Spleen (tissue), 11 donors: Measurements from ENCODE around the gene ATAD5. TPM values are rescaled to one million over a fixed set of nuclear protein-coding genes. Genes with fewer than 3 reads are reported as not detected.
"Not testable (repeated sequence)": the region's sequence is repeated elsewhere in the genome, so short reads cannot be mapped to it uniquely, and the experiment has no call there.

Experiments
- DNase-seq: peaks from one replicate; pipeline ENCODE4 v3.0.0-alpha.2; 2020
- H3K27ac ChIP-seq, 8 donors: fragments of 200-600 bp; sonication (generic) in 7 of 8; 1 replicate in 4 of 8; 2 replicates in 4 of 8; pipeline versions ENCODE4 v1.5.0 to v1.8.0; 2016 to 2021; ENCODE audit warnings: inconsistent platforms in 4 of 8, mild to moderate bottlenecking in 4 of 8, moderate library complexity in 1 of 8
- H3K27me3 ChIP-seq, 7 donors: fragments of 200-600 bp; sonication (generic) in 6 of 7; replicated peaks in 1 of 7; 1 replicate in 4 of 7; 2 replicates in 3 of 7; pipeline versions ENCODE4 v1.5.0 to v1.8.0; 2016 to 2021; ENCODE audit warnings: inconsistent platforms in 3 of 7, mild to moderate bottlenecking in 1 of 7
- H3K36me3 ChIP-seq, 6 donors: fragments of 200-600 bp; sonication (generic) in 5 of 6; 1 replicate in 4 of 6; 2 replicates in 2 of 6; pipeline versions ENCODE4 v1.5.0 to v1.8.0; 2016 to 2021; ENCODE audit warnings: inconsistent platforms in 2 of 6
- H3K4me1 ChIP-seq, 6 donors: fragments of 200-600 bp; sonication (generic) in 5 of 6; 1 replicate in 3 of 6; 2 replicates in 3 of 6; pipeline versions ENCODE4 v1.5.0 to v1.8.0; 2016 to 2021; ENCODE audit warnings: inconsistent platforms in 3 of 6
- H3K4me3 ChIP-seq, 8 donors: fragments of 200-600 bp; sonication (generic) in 7 of 8; 1 replicate in 4 of 8; 2 replicates in 4 of 8; pipeline versions ENCODE4 v1.5.0 to v1.8.0; 2016 to 2021; ENCODE audit warnings: inconsistent platforms in 4 of 8, mild to moderate bottlenecking in 4 of 8, moderate library complexity in 2 of 8
- H3K9me3 ChIP-seq, 8 donors: fragments of 200-600 bp; sonication (generic) in 7 of 8; 1 replicate in 4 of 8; 2 replicates in 4 of 8; pipeline versions ENCODE4 v1.5.0 to v1.8.0; 2016 to 2021; ENCODE audit warnings: inconsistent platforms in 4 of 8
- POLR2A ChIP-seq, 3 donors: fragments of 450-650 bp; IDR thresholded peaks; one replicate each; pipeline ENCODE4 v1.5.1; 2017; ENCODE audit warnings: antibody characterized with exemption in 3 of 3, mild to moderate bottlenecking in 1 of 3
- POLR2AphosphoS5 ChIP-seq, 3 donors: sonication (generic); formaldehyde crosslinking; IDR thresholded peaks; one replicate each; pipeline ENCODE4 v1.5.1; 2017; ENCODE audit warnings: antibody characterized with exemption in 3 of 3
- WGBS, 5 donors: extraction: QIAGEN DNeasy Blood & Tissue Kit in 3 of 5; methylation state at CpG; one replicate each; pipeline versions ENCODE4 v1.1.5 to v1.1.7; 2013 to 2018; 5-methylcytosine and 5-hydroxymethylcytosine counted together
- intact Hi-C: fragments of 100-400 bp; cut with DNase I; formaldehyde crosslinking; loops from one replicate; pipeline ENCODE4 v1.15.0; 2023; ENCODE audit warnings: low total_unique reads
- polyA plus RNA-seq, 3 donors: library from polyadenylated mRNA; stranded (reverse); fragments of 200-250 nt; gene quantifications; one replicate each; pipeline ENCODE4 v1.2.1, GENCODE V29; 2013
- total RNA-seq, 7 donors: library from RNA; depleted of rRNA in 3 of 7; stranded (reverse); fragments of >200 nt in 3 of 7; fragmentation: NEBNext Ultra II Directional in 4 of 7; extraction: Animal tissue kit (Norgen Biotek cat#: 25700) in 4 of 7; gene quantifications; one replicate each; pipeline versions ENCODE4 v1.1.0 to v1.2.1, GENCODE V29; 2016 to 2021
- TF ChIP-seq, protein P1 (sequence below), 11 experiments: fragments of 200-600 bp in 7 of 11; fragments of 450-650 bp in 4 of 11; sonication (generic) in 4 of 11; IDR thresholded peaks in 8 of 11; conservative IDR thresholded peaks in 3 of 11; 1 replicate in 7 of 11; 2 replicates in 4 of 11; pipeline versions ENCODE4 v1.4.0 to v1.8.0; 2016 to 2021; ENCODE audit warnings: antibody characterized with exemption in 11 of 11, inconsistent platforms in 4 of 11, mild to moderate bottlenecking in 1 of 11
- donor health status: healthy with polysubstance abuse.
- donor health status: DM: no; HTN: no; CAD: no; lungs with moderate emphysema.
- donor health status: DM: no; HTN: no; CAD: no.
- donor health status: Bipolar disorder and iron deficiency.
- donor health status: healthy.
- donor health status: DM: no; HTN: no; CAD: no.
- donor health status: DM: yes; HTN: yes; CAD: no.

ATAD5 gene
- total and polyA plus RNA-seq, 10 donors: 0.61 to 7.4 (median 4.0) TPM

DNA sequence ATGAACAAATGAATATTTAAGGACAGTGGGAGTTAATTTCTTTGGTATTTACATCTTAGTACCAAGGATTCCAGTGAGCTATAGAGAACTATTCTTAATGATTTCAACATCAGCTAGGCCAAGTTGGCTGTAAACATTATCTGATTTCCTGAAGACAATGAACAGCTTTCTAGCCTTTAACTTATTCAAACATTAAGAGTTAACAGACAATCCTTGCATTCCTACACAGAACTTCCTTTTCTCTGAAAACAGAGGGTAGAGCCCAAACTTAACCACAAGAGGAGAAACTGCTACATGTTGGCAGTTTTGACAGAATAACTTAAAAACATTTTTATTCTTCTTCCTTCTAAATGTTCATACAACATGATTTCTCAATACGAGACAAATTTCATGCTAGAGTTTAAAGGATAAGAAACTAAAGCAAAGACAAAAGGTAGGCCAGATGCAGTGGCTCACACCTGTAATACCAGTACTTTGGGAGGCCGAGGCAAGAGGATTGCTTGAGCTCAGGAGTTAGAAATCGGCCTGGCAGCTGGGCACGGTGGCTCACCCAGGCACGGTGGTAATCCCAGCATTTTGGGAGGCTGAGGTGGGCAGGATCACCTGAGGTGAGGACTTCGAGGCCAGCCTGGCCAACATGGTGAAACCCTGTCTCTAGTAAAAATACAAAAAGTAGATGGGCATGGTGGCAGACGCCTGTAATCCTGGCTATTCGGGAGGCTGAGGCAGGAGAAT is 11.6 kb upstream of the ATAD5 start:
- intact Hi-C loops: no loop called here
- Histone ChIP-seq H3K36me3 (peaks cover 0 to 24% (median 0%) of the 10 kb centered on the region in 6 donors), H3K27me3 (no peaks in the 10 kb centered on the region), H3K27ac (peak overlapping the region in 7 of 8 donors; percentile 9 to 97 (median 94)), H3K9me3 (no peaks in the 10 kb centered on the region), H3K4me3 (peak overlapping the region in 2 of 8 donors; percentile 2 to 46), H3K4me1 (peaks cover 35 to 93% (median 84%) of the 10 kb centered on the region in 6 donors)
- TF ChIP-seq POLR2A (IDR thresholded peaks at IDR 0.05) (no peak), POLR2AphosphoS5 (IDR thresholded peaks at IDR 0.05) (no peak)
- TF ChIP-seq, protein P1, sequence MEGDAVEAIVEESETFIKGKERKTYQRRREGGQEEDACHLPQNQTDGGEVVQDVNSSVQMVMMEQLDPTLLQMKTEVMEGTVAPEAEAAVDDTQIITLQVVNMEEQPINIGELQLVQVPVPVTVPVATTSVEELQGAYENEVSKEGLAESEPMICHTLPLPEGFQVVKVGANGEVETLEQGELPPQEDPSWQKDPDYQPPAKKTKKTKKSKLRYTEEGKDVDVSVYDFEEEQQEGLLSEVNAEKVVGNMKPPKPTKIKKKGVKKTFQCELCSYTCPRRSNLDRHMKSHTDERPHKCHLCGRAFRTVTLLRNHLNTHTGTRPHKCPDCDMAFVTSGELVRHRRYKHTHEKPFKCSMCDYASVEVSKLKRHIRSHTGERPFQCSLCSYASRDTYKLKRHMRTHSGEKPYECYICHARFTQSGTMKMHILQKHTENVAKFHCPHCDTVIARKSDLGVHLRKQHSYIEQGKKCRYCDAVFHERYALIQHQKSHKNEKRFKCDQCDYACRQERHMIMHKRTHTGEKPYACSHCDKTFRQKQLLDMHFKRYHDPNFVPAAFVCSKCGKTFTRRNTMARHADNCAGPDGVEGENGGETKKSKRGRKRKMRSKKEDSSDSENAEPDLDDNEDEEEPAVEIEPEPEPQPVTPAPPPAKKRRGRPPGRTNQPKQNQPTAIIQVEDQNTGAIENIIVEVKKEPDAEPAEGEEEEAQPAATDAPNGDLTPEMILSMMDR (IDR thresholded peaks at IDR 0.05 in 8 of 11, conservative IDR thresholded peaks at IDR 0.05 in 3 of 11): no peak
- WGBS, 5 donors: 43 to 68% (median 46%) methylated on average over 8 of the region's 8 CpGs
- peak; percentile 68 for DNase-seq

DNA sequence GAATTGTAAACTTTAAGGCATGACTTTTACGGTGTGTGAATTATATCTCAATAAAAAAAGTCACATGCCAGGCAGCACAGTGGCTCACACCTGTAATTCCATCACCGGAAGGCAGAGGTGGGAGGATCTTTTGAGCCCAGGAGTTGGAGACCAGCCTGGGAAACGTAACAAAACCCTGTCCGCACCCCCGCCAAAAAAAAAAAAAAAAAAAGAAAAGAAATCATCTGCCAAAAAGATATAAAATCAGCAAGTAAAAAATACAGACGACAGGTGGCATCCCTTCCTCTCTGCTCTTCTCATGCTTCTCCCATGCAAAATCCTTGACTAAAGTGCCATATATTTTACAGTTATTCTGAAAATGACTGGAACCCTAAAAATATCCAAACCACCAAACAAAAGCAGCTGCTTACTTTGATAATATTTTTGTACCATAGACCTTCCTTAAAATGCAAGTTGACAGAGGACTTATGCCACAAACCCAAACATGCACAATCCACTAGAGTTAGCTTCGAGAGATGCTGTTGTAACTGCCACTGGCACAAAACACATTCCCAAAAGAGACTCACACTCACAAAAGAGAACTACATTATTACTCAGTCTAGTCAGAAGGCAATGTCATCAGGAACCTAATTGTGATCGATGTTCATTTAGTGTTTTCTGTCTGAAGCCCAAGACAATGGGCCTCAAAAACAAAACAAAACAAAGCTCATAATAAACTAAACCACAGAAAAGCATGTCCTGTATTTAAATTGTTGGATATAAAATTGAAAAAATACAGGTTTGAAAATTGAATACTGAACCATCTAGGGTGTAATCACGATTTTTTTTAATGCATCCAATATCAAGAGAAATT is 9.7 kb upstream of the ATAD5 start:
- intact Hi-C loops: no loop called here
- no peaks in the 10 kb centered on the region for H3K9me3 ChIP-seq
- TF ChIP-seq POLR2AphosphoS5 (IDR thresholded peaks at IDR 0.05) (no peak), POLR2A (IDR thresholded peaks at IDR 0.05) (no peak)
- TF ChIP-seq, protein P1 (IDR thresholded peaks at IDR 0.05 in 8 of 11, conservative IDR thresholded peaks at IDR 0.05 in 3 of 11): no peak
- no peak for DNase-seq
- peaks cover 35 to 87% (median 79%) of the 10 kb centered on the region in 6 donors for H3K4me1 ChIP-seq
- H3K36me3 ChIP-seq: peaks cover 0 to 15% (median 0%) of the 10 kb centered on the region in 6 donors
- H3K27me3 ChIP-seq: no peaks in the 10 kb centered on the region
- H3K4me3 ChIP-seq: peak overlapping the region in 7 of 8 donors; percentile 77 to 89 (median 82)
- 21 to 30% (median 26%) methylated on average over 9 of the region's 9 CpGs for WGBS, 5 donors
- peak overlapping the region; percentile 39 to 97 (median 94) for H3K27ac ChIP-seq

DNA sequence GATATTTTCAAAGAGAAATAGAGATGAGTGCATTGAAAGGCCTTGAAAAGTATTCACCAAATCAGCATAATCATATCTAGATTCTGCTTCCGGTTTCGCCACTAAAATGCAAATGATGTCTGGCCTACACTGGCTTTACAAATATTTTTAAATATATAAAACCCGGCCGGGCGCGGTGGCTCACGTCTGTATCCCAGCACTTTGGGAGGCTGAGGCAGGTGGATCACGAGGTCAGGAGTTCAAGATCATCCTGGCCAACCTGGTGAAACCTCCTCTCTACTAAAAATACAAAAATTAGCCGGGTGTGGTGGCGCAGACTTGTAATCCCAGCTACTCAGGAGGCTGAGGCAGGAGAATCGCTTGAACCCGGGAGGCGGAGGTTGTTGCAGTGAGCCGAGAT is 8.8 kb upstream of the ATAD5 start:
- H3K36me3 ChIP-seq, intact Hi-C loops, H3K27me3 ChIP-seq, H3K9me3 ChIP-seq: not testable (repeated sequence)
- 33 to 45% (median 36%) methylated on average over 14 of the region's 14 CpGs for WGBS, 5 donors
- Histone ChIP-seq H3K4me1 (peaks cover 35 to 79% (median 71%) of the 10 kb centered on the region in 6 donors), H3K27ac (peak overlapping the region; percentile 80 to 97 (median 94)), H3K4me3 (peak overlapping the region; percentile 77 to 94 (median 82))
- DNase-seq: peak; percentile 77

DNA sequence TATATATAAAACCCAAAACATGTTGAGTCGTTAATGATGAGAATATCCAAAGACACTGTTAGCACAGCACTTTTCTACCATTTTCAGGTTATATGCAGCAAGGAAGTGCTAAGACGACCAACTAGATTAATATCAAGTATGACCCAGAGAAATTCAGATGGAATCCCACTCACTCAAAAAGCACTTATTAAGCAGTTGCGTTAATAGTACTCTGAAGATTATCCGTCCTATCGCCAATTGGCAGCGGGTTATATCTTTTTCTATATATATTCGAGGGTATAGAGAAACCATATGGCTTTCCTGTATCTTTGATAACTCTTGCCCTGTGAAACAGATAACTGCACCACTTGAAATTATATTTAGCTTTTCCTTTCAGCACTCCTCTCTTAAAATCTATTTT is 8.3 kb upstream of the ATAD5 start:
- Histone ChIP-seq H3K36me3 (peaks cover 0 to 9% (median 0%) of the 10 kb centered on the region in 6 donors), H3K27ac (peak overlapping the region; percentile 80 to 97 (median 94)), H3K9me3 (no peaks in the 10 kb centered on the region), H3K4me3 (peak overlapping the region; percentile 77 to 94 (median 82)), H3K27me3 (no peaks in the 10 kb centered on the region), H3K4me1 (peaks cover 34 to 74% (median 66%) of the 10 kb centered on the region in 6 donors)
- TF ChIP-seq POLR2A (IDR thresholded peaks at IDR 0.05) (no peak), POLR2AphosphoS5 (IDR thresholded peaks at IDR 0.05) (no peak)
- TF ChIP-seq, protein P1 (IDR thresholded peaks at IDR 0.05 in 8 of 11, conservative IDR thresholded peaks at IDR 0.05 in 3 of 11): no peak
- 12 to 20% (median 13%) methylated on average over 7 of the region's 7 CpGs for WGBS, 5 donors
- no peak for DNase-seq
- intact Hi-C loops: no loop called here
